Ishikawa (cell line): Measurements from ENCODE around the gene SLC9B2.

Experiments used
- CEBPB ChIP-seq: IDR thresholded peaks from 2 replicates; pipeline ENCODE4 v1.6.1; 2012
- CREB1 ChIP-seq: IDR thresholded peaks from 2 replicates; pipeline ENCODE4 v1.6.1; 2012; ENCODE audit warnings: low read depth
- EGR1 ChIP-seq: IDR thresholded peaks from 2 replicates; pipeline ENCODE4 v1.6.1; 2012
- EP300 ChIP-seq: IDR thresholded peaks from 2 replicates; pipeline ENCODE4 v1.6.1; 2012; ENCODE audit warnings: borderline replicate concordance
- FOXM1 ChIP-seq: IDR thresholded peaks from 2 replicates; pipeline ENCODE4 v1.6.1; 2012; ENCODE audit warnings: low read depth, borderline replicate concordance
- NFIC ChIP-seq: IDR thresholded peaks from 2 replicates; pipeline ENCODE4 v1.6.1; 2012
- RAD21 ChIP-seq: IDR thresholded peaks from 2 replicates; pipeline ENCODE4 v1.6.1; 2012; ENCODE audit warnings: low read depth
- TAF1 ChIP-seq: IDR thresholded peaks from 2 replicates; pipeline ENCODE4 v1.6.1; 2012; ENCODE audit warnings: low read depth, mild to moderate bottlenecking
- TCF12 ChIP-seq: IDR thresholded peaks from 2 replicates; pipeline ENCODE4 v1.6.1; 2012; ENCODE audit warnings: low read depth
- TEAD4 ChIP-seq: IDR thresholded peaks from 2 replicates; pipeline ENCODE4 v1.6.1; 2012
- YY1 ChIP-seq: IDR thresholded peaks from 2 replicates; pipeline ENCODE4 v1.6.1; 2012; ENCODE audit warnings: low read depth
- ZBTB7A ChIP-seq: IDR thresholded peaks from 2 replicates; pipeline ENCODE4 v1.6.1; 2012; ENCODE audit warnings: low read depth
- TF ChIP-seq, protein P1 (sequence below): IDR thresholded peaks from 2 replicates; pipeline ENCODE4 v1.6.1; 2012
- TF ChIP-seq, protein P2 (sequence below): IDR thresholded peaks from 2 replicates; pipeline ENCODE4 v1.6.1; 2012; ENCODE audit warnings: low read depth, mild to moderate bottlenecking
- TF ChIP-seq, protein P3 (sequence below): IDR thresholded peaks from 2 replicates; pipeline ENCODE4 v1.6.1; 2012

Gene SLC9B2, protein sequence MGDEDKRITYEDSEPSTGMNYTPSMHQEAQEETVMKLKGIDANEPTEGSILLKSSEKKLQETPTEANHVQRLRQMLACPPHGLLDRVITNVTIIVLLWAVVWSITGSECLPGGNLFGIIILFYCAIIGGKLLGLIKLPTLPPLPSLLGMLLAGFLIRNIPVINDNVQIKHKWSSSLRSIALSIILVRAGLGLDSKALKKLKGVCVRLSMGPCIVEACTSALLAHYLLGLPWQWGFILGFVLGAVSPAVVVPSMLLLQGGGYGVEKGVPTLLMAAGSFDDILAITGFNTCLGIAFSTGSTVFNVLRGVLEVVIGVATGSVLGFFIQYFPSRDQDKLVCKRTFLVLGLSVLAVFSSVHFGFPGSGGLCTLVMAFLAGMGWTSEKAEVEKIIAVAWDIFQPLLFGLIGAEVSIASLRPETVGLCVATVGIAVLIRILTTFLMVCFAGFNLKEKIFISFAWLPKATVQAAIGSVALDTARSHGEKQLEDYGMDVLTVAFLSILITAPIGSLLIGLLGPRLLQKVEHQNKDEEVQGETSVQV

DNA sequence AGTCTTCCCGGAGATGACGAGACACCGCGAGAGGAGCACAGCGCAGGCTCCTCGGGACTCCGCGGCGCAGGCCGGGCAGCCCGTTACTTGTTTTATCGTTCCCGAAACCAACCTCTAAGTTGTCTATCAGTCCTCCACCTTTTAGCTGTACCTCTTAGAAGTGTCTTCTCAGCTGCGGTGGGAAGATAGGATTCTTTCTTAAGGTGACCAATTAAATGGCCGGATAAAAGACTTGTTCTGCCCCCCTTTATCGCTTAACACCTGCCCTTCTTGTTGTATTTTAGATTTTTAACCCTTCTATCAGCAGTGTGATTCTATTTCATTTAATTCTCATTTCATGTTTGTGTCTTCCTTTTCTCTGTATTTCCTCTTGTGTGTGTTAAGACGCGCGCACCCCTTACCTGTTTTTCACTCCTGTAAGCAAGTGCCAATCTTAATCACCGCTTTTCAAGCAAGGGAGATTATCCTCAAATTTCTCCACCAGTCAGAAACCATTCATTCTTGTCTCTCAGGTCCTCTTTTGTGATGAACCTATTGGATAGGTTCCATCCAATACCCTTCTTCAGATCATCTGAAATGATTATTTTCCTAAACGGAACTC lies at the start of gene SLC9B2:
Gene SLC9B2 (minus strand): TSS at position 15 of the 601 bp plus-strand sequence. CDS start 9,211 bp downstream, outside the sequence.
- no peak for TF ChIP-seq EGR1
- TF ChIP-seq, protein P1, sequence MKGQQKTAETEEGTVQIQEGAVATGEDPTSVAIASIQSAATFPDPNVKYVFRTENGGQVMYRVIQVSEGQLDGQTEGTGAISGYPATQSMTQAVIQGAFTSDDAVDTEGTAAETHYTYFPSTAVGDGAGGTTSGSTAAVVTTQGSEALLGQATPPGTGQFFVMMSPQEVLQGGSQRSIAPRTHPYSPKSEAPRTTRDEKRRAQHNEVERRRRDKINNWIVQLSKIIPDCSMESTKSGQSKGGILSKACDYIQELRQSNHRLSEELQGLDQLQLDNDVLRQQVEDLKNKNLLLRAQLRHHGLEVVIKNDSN, result no peak
- no peak for TF ChIP-seq TAF1
- no peak for TF ChIP-seq FOXM1
- no peak for TF ChIP-seq EP300

DNA sequence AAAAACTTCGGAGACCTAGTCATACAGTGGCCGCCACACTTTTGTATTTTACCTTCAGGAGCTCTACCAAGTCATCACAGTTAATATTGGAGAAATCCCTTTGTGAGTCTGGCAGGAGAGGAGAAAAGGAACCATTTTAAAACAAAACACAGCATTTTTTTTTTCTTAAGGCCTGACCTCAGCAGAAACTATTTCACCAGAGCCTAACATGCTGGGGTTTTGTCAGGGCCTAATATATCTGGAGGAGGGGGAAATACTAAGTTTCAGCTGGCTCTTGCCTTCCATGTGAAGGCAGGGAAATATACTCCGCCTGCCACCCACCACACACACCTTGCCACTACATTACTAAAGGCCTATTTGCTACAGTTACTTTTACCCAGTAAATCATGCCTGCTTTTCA lies 49.6 kb upstream of the SLC9B2 start:
- TF ChIP-seq YY1 (no peak), TCF12 (no peak), TAF1 (no peak), FOXM1 (no peak), RAD21 (no peak), EP300 (no peak)
- TF ChIP-seq, protein P1, result no peak

DNA sequence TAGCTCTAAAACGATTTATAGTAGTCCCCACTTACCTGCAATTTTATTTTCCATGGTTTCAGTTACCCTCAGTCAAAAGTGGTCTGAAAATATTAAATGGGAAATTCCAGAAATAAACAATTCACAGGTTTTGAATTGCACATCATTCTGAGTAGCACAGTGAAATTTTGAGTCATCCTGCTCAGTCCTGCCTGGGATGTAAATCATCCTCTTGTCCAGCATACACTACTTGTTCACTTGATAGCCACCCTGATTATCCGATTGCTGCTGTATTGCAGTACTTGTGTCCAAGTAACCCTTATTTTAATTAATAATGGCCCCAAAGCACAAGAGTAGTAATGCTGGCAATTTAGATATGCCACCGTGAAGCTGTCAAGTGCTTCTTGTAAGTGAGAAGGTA lies 46.6 kb upstream of the SLC9B2 start:
- TF ChIP-seq TEAD4 (no peak), FOXM1 (no peak), CREB1 (no peak), YY1 (no peak), CEBPB (no peak), NFIC (no peak), ZBTB7A (no peak), RAD21 (no peak), EP300 (no peak), TCF12 (no peak), TAF1 (no peak), EGR1 (no peak)
- TF ChIP-seq, protein P2, sequence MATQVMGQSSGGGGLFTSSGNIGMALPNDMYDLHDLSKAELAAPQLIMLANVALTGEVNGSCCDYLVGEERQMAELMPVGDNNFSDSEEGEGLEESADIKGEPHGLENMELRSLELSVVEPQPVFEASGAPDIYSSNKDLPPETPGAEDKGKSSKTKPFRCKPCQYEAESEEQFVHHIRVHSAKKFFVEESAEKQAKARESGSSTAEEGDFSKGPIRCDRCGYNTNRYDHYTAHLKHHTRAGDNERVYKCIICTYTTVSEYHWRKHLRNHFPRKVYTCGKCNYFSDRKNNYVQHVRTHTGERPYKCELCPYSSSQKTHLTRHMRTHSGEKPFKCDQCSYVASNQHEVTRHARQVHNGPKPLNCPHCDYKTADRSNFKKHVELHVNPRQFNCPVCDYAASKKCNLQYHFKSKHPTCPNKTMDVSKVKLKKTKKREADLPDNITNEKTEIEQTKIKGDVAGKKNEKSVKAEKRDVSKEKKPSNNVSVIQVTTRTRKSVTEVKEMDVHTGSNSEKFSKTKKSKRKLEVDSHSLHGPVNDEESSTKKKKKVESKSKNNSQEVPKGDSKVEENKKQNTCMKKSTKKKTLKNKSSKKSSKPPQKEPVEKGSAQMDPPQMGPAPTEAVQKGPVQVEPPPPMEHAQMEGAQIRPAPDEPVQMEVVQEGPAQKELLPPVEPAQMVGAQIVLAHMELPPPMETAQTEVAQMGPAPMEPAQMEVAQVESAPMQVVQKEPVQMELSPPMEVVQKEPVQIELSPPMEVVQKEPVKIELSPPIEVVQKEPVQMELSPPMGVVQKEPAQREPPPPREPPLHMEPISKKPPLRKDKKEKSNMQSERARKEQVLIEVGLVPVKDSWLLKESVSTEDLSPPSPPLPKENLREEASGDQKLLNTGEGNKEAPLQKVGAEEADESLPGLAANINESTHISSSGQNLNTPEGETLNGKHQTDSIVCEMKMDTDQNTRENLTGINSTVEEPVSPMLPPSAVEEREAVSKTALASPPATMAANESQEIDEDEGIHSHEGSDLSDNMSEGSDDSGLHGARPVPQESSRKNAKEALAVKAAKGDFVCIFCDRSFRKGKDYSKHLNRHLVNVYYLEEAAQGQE, result no peak
- TF ChIP-seq, protein P3, sequence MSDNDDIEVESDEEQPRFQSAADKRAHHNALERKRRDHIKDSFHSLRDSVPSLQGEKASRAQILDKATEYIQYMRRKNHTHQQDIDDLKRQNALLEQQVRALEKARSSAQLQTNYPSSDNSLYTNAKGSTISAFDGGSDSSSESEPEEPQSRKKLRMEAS, result no peak
- TF ChIP-seq, protein P1, result no peak

DNA sequence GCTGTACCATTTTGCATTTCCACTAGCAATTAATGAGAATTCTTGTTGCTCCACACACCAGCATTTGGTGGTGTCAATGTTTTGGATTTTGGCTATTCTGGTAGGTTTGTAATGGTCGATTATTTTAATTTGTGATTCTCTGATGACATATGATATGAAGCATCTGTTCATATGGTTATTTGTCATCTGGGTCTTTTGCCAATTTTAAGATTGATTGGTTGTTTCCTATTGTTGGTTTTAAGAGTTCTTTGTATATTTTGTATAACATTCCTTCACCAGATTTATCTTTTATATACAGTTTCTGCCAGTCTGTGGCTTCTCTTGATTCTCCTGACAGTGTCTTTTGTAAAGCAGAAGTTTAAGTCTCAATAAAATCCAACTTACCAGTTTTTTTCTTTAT lies 41.6 kb upstream of the SLC9B2 start:
- TF ChIP-seq EP300 (no peak), YY1 (no peak)

DNA sequence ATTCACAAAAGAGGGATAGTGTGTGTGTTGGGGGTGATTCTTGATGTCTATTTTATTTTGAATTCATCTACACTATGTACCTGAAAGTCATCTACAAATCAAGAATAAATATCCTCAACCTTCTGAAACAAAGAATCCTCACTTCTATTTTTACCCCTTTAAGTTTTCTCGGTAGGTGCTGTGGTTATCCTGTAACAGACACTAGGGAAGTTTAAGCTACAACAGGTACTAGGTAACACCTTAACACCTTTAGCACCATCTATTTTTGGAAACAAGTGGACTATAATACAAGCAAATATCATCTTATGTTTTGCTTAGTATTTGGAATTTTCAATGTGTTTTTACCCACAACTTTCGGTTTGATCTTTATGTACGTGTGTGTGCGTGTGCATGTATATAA lies 35.0 kb upstream of the SLC9B2 start:
- TF ChIP-seq TCF12 (no peak), EGR1 (no peak), EP300 (no peak), RAD21 (no peak), ZBTB7A (no peak), CREB1 (no peak), TAF1 (no peak), CEBPB (no peak), FOXM1 (no peak)
- TF ChIP-seq, protein P1, result no peak
- TF ChIP-seq, protein P3, result no peak
- TF ChIP-seq, protein P2, result no peak
